Measurements from ENCODE around the gene GSE1.

- no peak for TF ChIP-seq POLR2AphosphoS5 (IDR thresholded peaks at IDR 0.05; ENCODE audit: low read depth, low read length)
- TF ChIP-seq TCF7L2 (IDR thresholded peaks at IDR 0.05; ENCODE audit: low read depth, low read length): no peak
These were observed 20.3 kb downstream of the GSE1 start for GRCh38 chr16:85633438-85633743.
